ENCODE measurements around the gene KLHDC10.
A peak's percentile ranks its signal among the peaks of the same experiment; 100 is the strongest.

Gene KLHDC10

GRCh38 chr7:130137207-130137606 is 66.9 kb downstream of the KLHDC10 start:
- Histone ChIP-seq H3K36me3 (peaks cover 39% of the 10 kb centered on the region), H3K4me3 (ENCODE audit: low read depth in 1 of 2, low read length in 1 of 2) (no peak overlapping the region), H3K27ac (no peak overlapping the region), H3K9me3 (no peaks in the 10 kb centered on the region), H3K4me1 (ENCODE audit: control insufficient read depth in 1 of 2, insufficient read depth in 1 of 2, low read depth in 1 of 2, low read length in 1 of 2) (peaks cover 10 to 11% of the 10 kb centered on the region in 2 experiments), H3K27me3 (peaks cover 12% of the 10 kb centered on the region)
- no peak for TF ChIP-seq CTCF (IDR thresholded peaks at IDR 0.05)

GRCh38 chr7:130139193-130139960 is 69.0 kb downstream of the KLHDC10 start:
- no peak overlapping the region for H3K4me3 ChIP-seq (ENCODE audit: low read depth in 1 of 2, low read length in 1 of 2)
- TF ChIP-seq CTCF (IDR thresholded peaks at IDR 0.05) = no peak
- no peaks in the 10 kb centered on the region for H3K9me3 ChIP-seq
- H3K27ac ChIP-seq = no peak overlapping the region
- H3K4me1 ChIP-seq (ENCODE audit: control insufficient read depth in 1 of 2, insufficient read depth in 1 of 2, low read depth in 1 of 2, low read length in 1 of 2) = peaks cover 10 to 11% of the 10 kb centered on the region in 2 experiments
- H3K27me3 ChIP-seq = peaks cover 12% of the 10 kb centered on the region
- peaks cover 22% of the 10 kb centered on the region for H3K36me3 ChIP-seq

GRCh38 chr7:130140551-130141160 is 70.3 kb downstream of the KLHDC10 start:
- H3K36me3 ChIP-seq = peaks cover 14% of the 10 kb centered on the region
- H3K4me1 ChIP-seq (ENCODE audit: control insufficient read depth in 1 of 2, insufficient read depth in 1 of 2, low read depth in 1 of 2, low read length in 1 of 2) = peaks cover 10 to 11% of the 10 kb centered on the region in 2 experiments
- no peaks in the 10 kb centered on the region for H3K9me3 ChIP-seq
- no peak for TF ChIP-seq CTCF (IDR thresholded peaks at IDR 0.05)
- peak overlapping the region; percentile 52 to 55 for H3K4me3 ChIP-seq (ENCODE audit: low read depth in 1 of 2, low read length in 1 of 2)
- peaks cover 12% of the 10 kb centered on the region for H3K27me3 ChIP-seq
- H3K27ac ChIP-seq = no peak overlapping the region

GRCh38 chr7:130141161-130141883 is 71.0 kb downstream of the KLHDC10 start:
- peaks cover 10 to 11% of the 10 kb centered on the region in 2 experiments for H3K4me1 ChIP-seq (ENCODE audit: control insufficient read depth in 1 of 2, insufficient read depth in 1 of 2, low read depth in 1 of 2, low read length in 1 of 2)
- no peak for TF ChIP-seq CTCF (IDR thresholded peaks at IDR 0.05)
- H3K27ac ChIP-seq = no peak overlapping the region
- H3K27me3 ChIP-seq = peaks cover 12% of the 10 kb centered on the region
- no peaks in the 10 kb centered on the region for H3K9me3 ChIP-seq
- peak overlapping the region; percentile 52 to 55 for H3K4me3 ChIP-seq (ENCODE audit: low read depth in 1 of 2, low read length in 1 of 2)
- peaks cover 10% of the 10 kb centered on the region for H3K36me3 ChIP-seq

DNA sequence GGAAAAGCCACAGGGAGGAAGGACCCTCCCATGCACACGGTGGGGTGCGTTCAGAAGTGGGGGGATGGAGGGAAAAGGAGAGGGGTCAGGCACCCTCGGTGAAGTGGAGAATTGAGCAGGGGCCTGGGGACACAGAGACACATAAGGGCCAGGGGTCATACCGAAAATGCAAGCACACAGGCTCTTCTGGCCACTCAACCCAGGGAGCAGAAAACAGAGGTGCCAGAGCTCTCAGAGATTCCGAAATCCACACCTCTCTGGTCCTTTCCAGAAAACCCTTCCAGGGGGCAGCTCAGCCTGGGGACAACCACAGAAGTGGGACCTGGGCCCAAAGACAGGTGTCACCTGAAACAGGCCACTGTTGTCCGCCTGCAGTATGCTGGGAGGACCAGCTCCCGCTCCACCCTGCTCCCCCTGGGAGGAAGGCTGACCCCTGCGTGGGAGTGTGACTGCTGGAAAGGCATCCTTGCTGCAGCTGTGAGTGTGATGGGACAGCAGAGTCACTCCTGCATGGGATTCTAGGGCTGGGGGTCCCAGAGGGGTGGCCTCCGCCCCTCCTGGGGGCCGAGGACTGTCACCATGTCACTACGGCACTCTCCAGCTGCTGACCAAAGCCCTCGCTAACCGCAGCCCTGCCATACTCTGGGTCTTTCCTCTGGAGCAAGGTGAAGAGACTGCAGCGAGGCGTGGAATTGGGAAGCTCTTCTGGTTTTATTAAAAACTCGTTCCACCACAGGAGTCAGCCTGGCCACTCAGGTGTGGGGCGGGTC is 71.7 kb downstream of the KLHDC10 start:
- H3K9me3 ChIP-seq = no peaks in the 10 kb centered on the region
- no peak for TF ChIP-seq CTCF (IDR thresholded peaks at IDR 0.05)
- H3K4me1 ChIP-seq (ENCODE audit: control insufficient read depth in 1 of 2, insufficient read depth in 1 of 2, low read depth in 1 of 2, low read length in 1 of 2) = peaks cover 10 to 11% of the 10 kb centered on the region in 2 experiments
- H3K4me3 ChIP-seq (ENCODE audit: low read depth in 1 of 2, low read length in 1 of 2) = peak overlapping the region; percentile 52 to 55
- peaks cover 6% of the 10 kb centered on the region for H3K36me3 ChIP-seq
- H3K27ac ChIP-seq = no peak overlapping the region
- peaks cover 12% of the 10 kb centered on the region for H3K27me3 ChIP-seq
